Measurements from ENCODE around the gene NFIB. TPM values are rescaled to one million over a fixed set of nuclear protein-coding genes. Genes with fewer than 3 reads are reported as not detected.

The NFIB gene
- polyA plus RNA-seq, 1 donor: 84.4 TPM

GRCh38 chr9:14062586-14063221 is 251.2 kb downstream of the NFIB start:
- DNase-seq: no peak

DNA sequence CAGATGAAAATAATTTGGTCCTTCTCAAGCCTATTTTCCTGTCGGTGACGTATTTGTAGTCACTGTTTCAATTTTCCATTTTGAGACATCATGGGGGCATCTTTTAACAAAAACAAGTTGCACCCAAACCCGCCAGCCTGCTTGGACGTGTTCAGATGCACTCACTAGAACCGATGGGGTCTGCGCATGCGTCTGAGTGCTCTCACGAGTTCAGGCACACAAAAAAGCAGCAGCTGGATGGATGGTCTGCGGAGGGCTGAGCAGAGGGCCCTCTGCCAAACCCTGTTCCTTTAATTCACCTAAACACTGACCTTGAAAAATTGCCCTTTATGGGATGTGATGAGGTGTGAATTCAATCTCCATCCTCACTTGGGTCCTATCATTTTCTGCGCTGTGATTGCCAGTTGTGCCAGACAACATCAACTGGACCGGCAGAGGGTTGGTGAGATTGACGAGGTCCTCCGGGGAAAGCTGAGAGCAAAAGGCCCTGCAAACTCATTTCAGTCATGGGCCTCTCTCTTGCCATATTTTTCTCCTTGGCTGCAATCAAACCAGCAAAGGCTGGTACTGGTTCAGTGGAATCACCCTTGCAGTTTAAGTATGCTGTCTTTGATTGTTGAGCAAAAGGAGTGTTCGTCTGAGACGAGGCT is 251.9 kb downstream of the NFIB start:
- DNase-seq: no peak

- DNase-seq: no peak
These were observed 255.6 kb downstream of the NFIB start for GRCh38 chr9:14058325-14058688.

DNA sequence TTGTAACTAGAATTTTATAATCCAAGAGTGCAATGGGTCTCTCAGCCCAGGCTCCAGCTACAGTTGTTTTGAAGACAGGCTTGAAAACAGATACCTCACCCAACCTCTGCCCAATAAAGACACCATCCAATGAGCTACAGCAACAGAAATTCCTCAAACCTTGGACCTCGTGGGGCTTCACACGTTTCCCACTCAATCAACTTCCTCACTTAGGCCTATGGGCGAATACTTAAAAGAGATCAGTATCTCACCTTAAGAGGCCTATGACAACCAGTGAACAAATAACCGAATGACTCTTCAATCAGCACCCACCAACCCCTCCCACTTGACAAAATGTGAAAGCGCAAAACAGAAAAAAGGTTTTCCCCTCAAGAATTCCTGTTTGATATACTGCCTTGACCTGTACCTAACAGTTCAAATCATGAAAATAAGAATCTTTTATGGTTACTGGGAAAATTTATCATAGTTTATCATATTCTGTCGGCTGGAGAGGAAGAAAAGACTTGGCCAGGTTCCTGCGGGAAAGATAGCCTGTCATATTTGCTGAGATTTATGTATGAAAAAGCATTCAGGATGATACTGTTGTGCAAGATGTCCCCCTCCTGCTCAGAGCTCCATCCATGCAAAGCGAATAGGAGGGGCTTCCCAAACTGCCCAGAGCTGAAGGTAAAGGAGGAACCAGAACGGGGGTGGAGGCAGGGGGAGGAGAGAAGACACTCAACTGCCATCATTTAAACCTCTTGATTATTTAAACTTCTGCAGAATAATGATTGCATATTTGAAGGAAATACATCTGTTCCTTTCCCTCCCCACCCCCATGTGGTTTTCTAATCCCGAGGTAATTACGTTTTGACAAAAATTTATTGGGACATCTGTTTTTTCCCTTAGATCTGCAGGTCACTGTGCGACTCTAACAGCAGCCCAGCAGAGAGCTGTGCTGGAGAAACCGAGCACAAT is 256.3 kb downstream of the NFIB start:
- DNase-seq: no peak

DNA sequence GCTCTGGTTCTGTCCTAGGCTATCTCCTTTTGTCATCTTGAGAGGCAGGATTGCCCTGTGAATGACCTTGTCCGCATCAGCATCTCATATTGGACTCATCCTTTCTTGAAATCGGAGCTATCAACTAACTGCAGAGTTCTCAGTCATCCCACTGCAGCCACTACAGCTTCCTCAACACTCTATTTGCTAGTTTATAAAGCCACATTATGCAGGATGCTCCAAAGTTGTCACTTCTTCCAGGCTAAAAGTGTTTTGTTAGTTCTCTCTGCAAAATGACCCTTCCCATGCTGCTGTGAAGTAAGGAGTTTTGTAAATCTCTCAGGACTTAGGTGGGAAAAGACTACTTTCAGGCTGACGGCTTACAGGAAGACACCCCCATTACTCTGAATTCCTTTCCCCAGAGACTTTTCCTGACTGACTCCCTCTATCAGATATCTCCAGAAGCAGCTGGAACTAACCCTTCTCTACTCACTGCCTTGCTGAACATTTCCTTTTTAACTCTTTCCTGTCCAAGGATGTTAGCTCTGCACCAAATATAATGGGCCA is 257.6 kb downstream of the NFIB start:
- no peak for DNase-seq

GRCh38 chr9:14054096-14054495 is 259.8 kb downstream of the NFIB start:
- DNase-seq: no peak

GRCh38 chr9:14052359-14052758 is 261.6 kb downstream of the NFIB start:
- DNase-seq: no peak

DNA sequence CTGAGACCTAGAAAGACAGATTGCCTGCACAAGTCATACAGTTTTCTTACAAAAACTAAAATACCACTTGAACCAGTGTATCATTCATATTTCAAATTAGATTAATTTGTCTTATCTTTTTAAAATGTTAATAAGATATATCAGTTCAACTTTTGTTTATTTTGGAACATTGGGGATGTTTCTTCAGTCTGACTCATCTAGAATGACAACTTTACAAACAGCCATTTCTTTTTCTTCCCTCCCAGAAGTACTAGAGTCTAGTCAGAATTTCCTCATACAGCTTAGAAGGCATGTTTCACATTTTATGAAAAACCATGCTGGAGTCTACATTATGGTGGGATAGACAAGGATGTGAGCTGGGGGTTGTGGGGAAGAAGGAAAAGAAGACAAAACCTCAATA is 262.5 kb downstream of the NFIB start:
- no peak for DNase-seq

- no peak for DNase-seq
These were observed 270.5 kb downstream of the NFIB start for GRCh38 chr9:14043483-14043882.

GRCh38 chr9:14037331-14037730 is 276.6 kb downstream of the NFIB start:
- no peak for DNase-seq

DNA sequence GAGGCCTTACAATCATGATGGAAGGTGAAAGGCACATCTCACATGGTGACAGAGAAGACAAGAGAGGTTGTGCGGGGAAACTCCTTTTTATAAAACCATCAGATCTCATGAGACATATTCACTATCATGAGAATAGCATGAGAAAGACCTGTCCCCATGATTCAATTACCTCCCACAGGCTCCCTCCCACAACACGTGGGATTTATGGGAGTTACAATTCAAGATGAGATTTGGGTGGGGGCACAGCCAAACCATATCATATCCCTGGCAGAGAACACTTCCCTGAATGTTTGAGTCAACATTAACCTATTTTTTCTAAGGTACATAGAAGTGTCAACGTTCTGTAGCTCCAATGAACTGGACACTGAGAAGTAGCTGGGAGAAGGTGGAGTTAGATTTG is 280.9 kb downstream of the NFIB start:
- no peak for DNase-seq
